Neural progenitor cell (in vitro differentiated cells): ENCODE measurements around the gene OR2T2.
"Not testable (repeated sequence)": the region's sequence is repeated elsewhere in the genome, so short reads cannot be mapped to it uniquely, and the experiment has no call there.

Experiments
- EZH2 ChIP-seq: fragments of 200-600 bp; sonication (generic); IDR thresholded peaks from 2 replicates; pipeline ENCODE4 v1.6.1; 2017; ENCODE audit warnings: antibody characterized with exemption, mild to moderate bottlenecking, moderate library complexity
- TF ChIP-seq, protein P1 (sequence below): fragments of 200-600 bp; sonication (generic); IDR thresholded peaks from 2 replicates; pipeline ENCODE4 v1.5.1; 2017; ENCODE audit warnings: antibody characterized with exemption, mild to moderate bottlenecking

DNA sequence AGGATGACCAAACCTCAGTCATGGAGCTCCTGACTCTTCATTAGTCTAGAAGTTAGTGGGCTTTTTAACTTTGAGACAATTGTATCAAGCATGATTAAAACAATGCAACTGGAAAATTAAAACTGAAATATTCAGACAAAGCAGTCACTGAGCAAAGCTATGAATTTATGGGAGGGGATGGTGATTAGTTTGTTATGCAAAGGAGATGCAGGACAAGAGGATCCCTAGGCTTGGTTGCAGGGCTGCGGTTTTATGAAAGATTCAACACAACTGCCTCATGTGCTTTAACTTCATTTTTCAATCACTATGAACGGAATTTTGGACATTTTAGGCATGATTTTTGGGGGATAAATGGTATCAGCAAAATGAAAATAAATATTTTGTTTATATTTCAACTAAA is 26.7 kb downstream of the OR2T2 start:
- not testable (repeated sequence) for TF ChIP-seq EZH2
- TF ChIP-seq, protein P1, sequence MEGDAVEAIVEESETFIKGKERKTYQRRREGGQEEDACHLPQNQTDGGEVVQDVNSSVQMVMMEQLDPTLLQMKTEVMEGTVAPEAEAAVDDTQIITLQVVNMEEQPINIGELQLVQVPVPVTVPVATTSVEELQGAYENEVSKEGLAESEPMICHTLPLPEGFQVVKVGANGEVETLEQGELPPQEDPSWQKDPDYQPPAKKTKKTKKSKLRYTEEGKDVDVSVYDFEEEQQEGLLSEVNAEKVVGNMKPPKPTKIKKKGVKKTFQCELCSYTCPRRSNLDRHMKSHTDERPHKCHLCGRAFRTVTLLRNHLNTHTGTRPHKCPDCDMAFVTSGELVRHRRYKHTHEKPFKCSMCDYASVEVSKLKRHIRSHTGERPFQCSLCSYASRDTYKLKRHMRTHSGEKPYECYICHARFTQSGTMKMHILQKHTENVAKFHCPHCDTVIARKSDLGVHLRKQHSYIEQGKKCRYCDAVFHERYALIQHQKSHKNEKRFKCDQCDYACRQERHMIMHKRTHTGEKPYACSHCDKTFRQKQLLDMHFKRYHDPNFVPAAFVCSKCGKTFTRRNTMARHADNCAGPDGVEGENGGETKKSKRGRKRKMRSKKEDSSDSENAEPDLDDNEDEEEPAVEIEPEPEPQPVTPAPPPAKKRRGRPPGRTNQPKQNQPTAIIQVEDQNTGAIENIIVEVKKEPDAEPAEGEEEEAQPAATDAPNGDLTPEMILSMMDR: not testable (repeated sequence)
